Glutamatergic neuron (in vitro differentiated cells): Measurements from ENCODE around the gene SCYL2. TPM values are rescaled to one million over a fixed set of nuclear protein-coding genes. Genes with fewer than 3 reads are reported as not detected.
"Not testable (repeated sequence)": the region's sequence is repeated elsewhere in the genome, so short reads cannot be mapped to it uniquely, and the experiment has no call there.

Source experiments
- DNase-seq: peaks from one replicate; pipeline ENCODE4 v3.0.0; 2022
- H3K27ac Mint-ChIP-seq: one replicate; pipeline ENCODE4 v1.8.0; 2020; ENCODE audit warnings: mild to moderate bottlenecking, mixed read lengths, inconsistent platforms; ENCODE audit not compliant: unreplicated experiment
- H3K27me3 Mint-ChIP-seq: one replicate; pipeline ENCODE4 v1.8.0; 2020; ENCODE audit warnings: mild to moderate bottlenecking, moderate library complexity, mixed read lengths, inconsistent platforms; ENCODE audit not compliant: unreplicated experiment
- H3K36me3 Mint-ChIP-seq: one replicate; pipeline ENCODE4 v1.8.0; 2020; ENCODE audit warnings: mild to moderate bottlenecking, mixed read lengths, inconsistent platforms; ENCODE audit not compliant: unreplicated experiment
- H3K4me1 Mint-ChIP-seq: one replicate; pipeline ENCODE4 v1.8.0; 2020; ENCODE audit warnings: mild to moderate bottlenecking, low read depth, mixed read lengths, inconsistent platforms; ENCODE audit not compliant: unreplicated experiment
- H3K4me3 Mint-ChIP-seq: one replicate; pipeline ENCODE4 v1.8.0; 2020; ENCODE audit warnings: mild to moderate bottlenecking, mixed read lengths, inconsistent platforms; ENCODE audit not compliant: unreplicated experiment
- H3K9me3 Mint-ChIP-seq: one replicate; pipeline ENCODE4 v1.8.0; 2020; ENCODE audit warnings: mild to moderate bottlenecking, moderate library complexity, mixed read lengths, inconsistent platforms; ENCODE audit not compliant: unreplicated experiment
- CTCF ChIP-seq: fragments of 200-600 bp; sonication (generic); IDR thresholded peaks from one replicate; pipeline ENCODE4 v1.5.0; 2021; ENCODE audit not compliant: partially characterized antibody, unreplicated experiment
- total RNA-seq: library from RNA; stranded (reverse); fragmentation: NEBNext Ultra II Directional; extraction: Animal tissue kit (Norgen Biotek cat#: 25700); gene quantifications from one replicate; pipeline ENCODE4 v1.2.1, GENCODE V29; 2021; ENCODE audit not compliant: unreplicated experiment

The SCYL2 gene
- total RNA-seq, 1 donor from 2014 or later, result 106 TPM

- no peaks in the 10 kb centered on the region for H3K4me1 Mint-ChIP-seq
- H3K27ac Mint-ChIP-seq, result no peak overlapping the region
- no peak for TF ChIP-seq CTCF
- H3K4me3 Mint-ChIP-seq, result no peak overlapping the region
- no peaks in the 10 kb centered on the region for H3K27me3 Mint-ChIP-seq
- no peaks in the 10 kb centered on the region for H3K36me3 Mint-ChIP-seq
- DNase-seq, result no peak
- no peaks in the 10 kb centered on the region for H3K9me3 Mint-ChIP-seq
These were observed 65.9 kb downstream of the SCYL2 start for GRCh38 chr12:100332852-100333251.

- Mint-ChIP-seq H3K27ac (no peak overlapping the region), H3K36me3 (peaks cover under 1% of the 10 kb centered on the region), H3K4me1 (no peaks in the 10 kb centered on the region), H3K4me3 (no peak overlapping the region), H3K27me3 (no peaks in the 10 kb centered on the region), H3K9me3 (no peaks in the 10 kb centered on the region)
- DNase-seq, result no peak
- TF ChIP-seq CTCF, result no peak
These were observed 70.3 kb downstream of the SCYL2 start for GRCh38 chr12:100337299-100337698.

GRCh38 chr12:100337727-100338126 is 70.8 kb downstream of the SCYL2 start:
- H3K9me3 Mint-ChIP-seq, result peaks cover 3% of the 10 kb centered on the region
- TF ChIP-seq CTCF, result no peak
- no peaks in the 10 kb centered on the region for H3K27me3 Mint-ChIP-seq
- H3K27ac Mint-ChIP-seq, result no peak overlapping the region
- H3K36me3 Mint-ChIP-seq, result peaks cover 4% of the 10 kb centered on the region
- H3K4me3 Mint-ChIP-seq, result no peak overlapping the region
- no peaks in the 10 kb centered on the region for H3K4me1 Mint-ChIP-seq
- no peak for DNase-seq

- no peak overlapping the region for H3K27ac Mint-ChIP-seq
- H3K27me3 Mint-ChIP-seq, result no peaks in the 10 kb centered on the region
- peaks cover 4% of the 10 kb centered on the region for H3K36me3 Mint-ChIP-seq
- H3K4me1 Mint-ChIP-seq, result no peaks in the 10 kb centered on the region
- no peak overlapping the region for H3K4me3 Mint-ChIP-seq
- no peak for DNase-seq
- peaks cover 3% of the 10 kb centered on the region for H3K9me3 Mint-ChIP-seq
- TF ChIP-seq CTCF, result no peak
These were observed 72.1 kb downstream of the SCYL2 start for GRCh38 chr12:100339071-100339470.

GRCh38 chr12:100342897-100343296 is 75.9 kb downstream of the SCYL2 start:
- H3K27me3 Mint-ChIP-seq, H3K36me3 Mint-ChIP-seq, H3K4me3 Mint-ChIP-seq, DNase-seq, H3K9me3 Mint-ChIP-seq, H3K4me1 Mint-ChIP-seq, H3K27ac Mint-ChIP-seq: not testable (repeated sequence)

- not testable (repeated sequence) for H3K4me1 Mint-ChIP-seq, H3K9me3 Mint-ChIP-seq, H3K4me3 Mint-ChIP-seq, H3K27ac Mint-ChIP-seq, DNase-seq, H3K27me3 Mint-ChIP-seq, H3K36me3 Mint-ChIP-seq
These were observed 77.4 kb downstream of the SCYL2 start for GRCh38 chr12:100344351-100344750.
